SU-DHL-6 (cell line): ENCODE results near the gene CXCL5.

Experiments
- H2AFZ ChIP-seq: fragments of 200-600 bp; sonication (generic); 2 replicates; pipeline ENCODE4 v1.6.1; 2014; ENCODE audit warnings: low read depth, mild to moderate bottlenecking, moderate library complexity, mixed read lengths, antibody characterized with exemption, low read length; ENCODE audit not compliant: severe bottlenecking
- H3F3A ChIP-seq: fragments of 200-600 bp; shearing (Covaris generic); 2 replicates; pipeline ENCODE4 v1.6.0; 2016; ENCODE audit warnings: antibody characterized with exemption, mild to moderate bottlenecking; ENCODE audit not compliant: insufficient read depth
- H3K27ac ChIP-seq: fragments of 200-600 bp; sonication (generic); 2 replicates; pipeline ENCODE4 v1.5.1; 2016; ENCODE audit warnings: low read depth, mild to moderate bottlenecking, low read length, moderate library complexity, mixed read lengths
- H3K27me3 ChIP-seq: fragments of 200-600 bp; sonication (generic), shearing (Covaris generic); 2 replicates; pipeline ENCODE4 v1.6.0; 2014; ENCODE audit warnings: mild to moderate bottlenecking, low read length
- H3K36me3 ChIP-seq: fragments of 200-600 bp; sonication (generic); 2 replicates; pipeline ENCODE4 v1.6.1; 2014; ENCODE audit warnings: mild to moderate bottlenecking, low read length, mixed read lengths
- H3K4me2 ChIP-seq: fragments of 300-600, 200-600 bp; shearing (Covaris generic), sonication (generic); 2 replicates; pipeline ENCODE4 v1.6.0; 2014; ENCODE audit warnings: low read length, low read depth, mild to moderate bottlenecking; ENCODE audit not compliant: poor library complexity, severe bottlenecking
- H3K4me3 ChIP-seq: fragments of 200-600 bp; sonication (generic); 2 replicates; pipeline ENCODE4 v1.5.1; 2014; ENCODE audit warnings: antibody characterized with exemption, low read length, mild to moderate bottlenecking, mixed read lengths; ENCODE audit not compliant: insufficient read depth, poor library complexity, severe bottlenecking
- H3K79me2 ChIP-seq: fragments of 200-600 bp; sonication (generic); 2 replicates; pipeline ENCODE4 v1.6.1; 2014; ENCODE audit warnings: mild to moderate bottlenecking, low read length, moderate library complexity; ENCODE audit not compliant: insufficient read depth
- H3K9ac ChIP-seq: fragments of 200-600 bp; sonication (generic); 2 replicates; pipeline ENCODE4 v1.7.0; 2014; ENCODE audit warnings: mild to moderate bottlenecking, low read length
- H3K9me2 ChIP-seq: fragments of 200-600 bp; sonication (generic); replicated peaks from 2 replicates; pipeline ENCODE4 v1.6.1; 2014; ENCODE audit warnings: low read length; ENCODE audit not compliant: insufficient read depth
- H3K9me3 ChIP-seq: fragments of 200-600 bp; sonication (generic); 2 replicates; pipeline ENCODE4 v1.6.1; 2014; ENCODE audit warnings: low read length, mixed read lengths; ENCODE audit not compliant: insufficient read depth
- H4K20me1 ChIP-seq: fragments of 200-600 bp; sonication (generic); 2 replicates; pipeline ENCODE4 v1.6.1; 2014; ENCODE audit warnings: low read depth, mild to moderate bottlenecking, antibody characterized with exemption, low read length, moderate library complexity, mixed read lengths
- CTCF ChIP-seq: fragments of 200-600 bp; sonication (generic); IDR thresholded peaks from one replicate; pipeline ENCODE4 v1.5.1; 2017; ENCODE audit warnings: antibody characterized with exemption, mild to moderate bottlenecking, low read length, moderate library complexity; ENCODE audit not compliant: insufficient read depth, poor library complexity, severe bottlenecking
- EZH2phosphoT487 ChIP-seq: fragments of 200-600 bp; sonication (generic), shearing (Covaris generic); conservative IDR thresholded peaks from 2 replicates; pipeline ENCODE4 v1.6.1; 2018; ENCODE audit warnings: mild to moderate bottlenecking, antibody characterized with exemption, low read length, moderate library complexity, mixed read lengths

The CXCL5 gene

GRCh38 chr4:73989928-73990327, 8.5 kb downstream of the CXCL5 start:
- no peaks in the 10 kb centered on the region for H3K36me3 ChIP-seq
- H4K20me1 ChIP-seq, result no peaks in the 10 kb centered on the region
- no peaks in the 10 kb centered on the region for H3K79me2 ChIP-seq
- no peak overlapping the region for H3K9ac ChIP-seq
- H3K9me3 ChIP-seq, result no peaks in the 10 kb centered on the region
- H3F3A ChIP-seq, result no peaks in the 10 kb centered on the region
- TF ChIP-seq CTCF (no peak), EZH2phosphoT487 (no peak)
- H2AFZ ChIP-seq, result no peak overlapping the region
- no peaks in the 10 kb centered on the region for H3K27me3 ChIP-seq
- H3K4me2 ChIP-seq, result no peak overlapping the region
- no peak overlapping the region for H3K4me3 ChIP-seq
- H3K27ac ChIP-seq, result no peak overlapping the region
- H3K9me2 ChIP-seq, result no peaks in the 10 kb centered on the region

GRCh38 chr4:73989031-73989430, 9.4 kb downstream of the CXCL5 start:
- no peaks in the 10 kb centered on the region for H3K9me2 ChIP-seq
- no peaks in the 10 kb centered on the region for H3K27me3 ChIP-seq
- no peak overlapping the region for H2AFZ ChIP-seq
- no peak overlapping the region for H3K9ac ChIP-seq
- no peak overlapping the region for H3K4me2 ChIP-seq
- H3K79me2 ChIP-seq, result no peaks in the 10 kb centered on the region
- TF ChIP-seq EZH2phosphoT487, result no peak
- no peak for TF ChIP-seq CTCF
- no peak overlapping the region for H3K4me3 ChIP-seq
- H3K27ac ChIP-seq, result no peak overlapping the region
- no peaks in the 10 kb centered on the region for H3K36me3 ChIP-seq
- H3F3A ChIP-seq, result no peaks in the 10 kb centered on the region
- H3K9me3 ChIP-seq, result no peaks in the 10 kb centered on the region
- no peaks in the 10 kb centered on the region for H4K20me1 ChIP-seq

- Histone ChIP-seq H3K27me3 (no peaks in the 10 kb centered on the region), H3F3A (no peaks in the 10 kb centered on the region), H4K20me1 (no peaks in the 10 kb centered on the region), H3K9me2 (no peaks in the 10 kb centered on the region), H3K9ac (no peak within 1 kb of the TSS), H3K9me3 (no peaks in the 10 kb centered on the region), H3K27ac (no peak within 1 kb of the TSS), H3K79me2 (no peaks in the 10 kb centered on the region), H3K36me3 (no peaks in the 10 kb centered on the region), H2AFZ (no peak within 1 kb of the TSS), H3K4me2 (no peak within 1 kb of the TSS), H3K4me3 (no peak within 1 kb of the TSS)
- TF ChIP-seq CTCF (no peak), EZH2phosphoT487 (no peak)
Measured at GRCh38 chr4:73988061-73988460, 10.4 kb downstream of the CXCL5 start, which contains the start of gene PPBP. Gene PPBP, minus strand, starts transcription at chr4:73988190. Its CDS starts 87 bp downstream, at chr4:73988103.

- Histone ChIP-seq H3K36me3 (no peaks in the 10 kb centered on the region), H3K27ac (no peak overlapping the region), H3K4me3 (no peak overlapping the region), H3K9me3 (no peaks in the 10 kb centered on the region), H3K27me3 (no peaks in the 10 kb centered on the region), H3K9me2 (no peaks in the 10 kb centered on the region), H4K20me1 (no peaks in the 10 kb centered on the region), H3K9ac (no peak overlapping the region), H2AFZ (no peak overlapping the region), H3K79me2 (no peaks in the 10 kb centered on the region), H3F3A (no peaks in the 10 kb centered on the region), H3K4me2 (no peak overlapping the region)
- TF ChIP-seq CTCF, result no peak
- TF ChIP-seq EZH2phosphoT487, result no peak
Measured at GRCh38 chr4:73985528-73985852, 13.0 kb downstream of the CXCL5 start.
